ENCODE results near the gene PIP.

GRCh38 chr7:143171697-143172096 is 39.8 kb downstream of the PIP start:
- TF ChIP-seq POLR2AphosphoS5 (IDR thresholded peaks at IDR 0.05; ENCODE audit: borderline replicate concordance, low read depth, low read length), result no peak
- no peak for TF ChIP-seq EZH2 (IDR thresholded peaks at IDR 0.05)

All from SK-N-MC (cell line).